OCI-LY1 (cell line): Measurements from ENCODE around the gene ADRB1.
A peak's percentile ranks its signal among the peaks of the same experiment; 100 is the strongest.

Experiments
- H2AFZ ChIP-seq: fragments of 200-600 bp; sonication (generic), shearing (Covaris generic); 2 replicates; pipeline ENCODE4 v1.6.0; 2014; ENCODE audit warnings: antibody characterized with exemption, mild to moderate bottlenecking, low read length
- H3F3A ChIP-seq: fragments of 200-600 bp; sonication (generic), shearing (Covaris generic); 2 replicates; pipeline ENCODE4 v1.6.0; 2014; ENCODE audit warnings: mild to moderate bottlenecking, antibody characterized with exemption, low read length, moderate library complexity; ENCODE audit not compliant: insufficient read depth
- H3K27ac ChIP-seq: fragments of 200-600 bp; sonication (generic); 2 replicates; pipeline ENCODE4 v1.5.1; 2014; ENCODE audit warnings: low read length, mixed run types, mild to moderate bottlenecking, low read depth; ENCODE audit not compliant: poor library complexity, severe bottlenecking
- H3K27me3 ChIP-seq: fragments of 200-600 bp; sonication (generic); 2 replicates; pipeline ENCODE4 v1.6.0; 2014; ENCODE audit warnings: antibody characterized with exemption, mild to moderate bottlenecking, low read length, moderate library complexity; ENCODE audit not compliant: insufficient read depth
- H3K36me3 ChIP-seq: fragments of 200-600 bp; sonication (generic); 2 replicates; pipeline ENCODE4 v1.6.1; 2014; ENCODE audit warnings: mild to moderate bottlenecking, antibody characterized with exemption, low read length, moderate library complexity, mixed read lengths; ENCODE audit not compliant: insufficient read depth
- H3K4me1 ChIP-seq: fragments of 200-600 bp; sonication (generic); 2 replicates; pipeline ENCODE4 v1.5.1; 2014; ENCODE audit warnings: mild to moderate bottlenecking, low read length, moderate library complexity; ENCODE audit not compliant: insufficient read depth, severe bottlenecking
- H3K4me2 ChIP-seq: fragments of 200-600 bp; sonication (generic), shearing (Covaris generic); 2 replicates; pipeline ENCODE4 v1.6.1; 2014; ENCODE audit warnings: low read length
- H3K4me3 ChIP-seq: fragments of 200-600 bp; sonication (generic); 2 replicates; pipeline ENCODE4 v1.5.1; 2014; ENCODE audit warnings: low read length, low read depth, mild to moderate bottlenecking, mixed read lengths; ENCODE audit not compliant: poor library complexity, severe bottlenecking
- H3K79me2 ChIP-seq: fragments of 200-600 bp; shearing (Covaris generic); 2 replicates; pipeline ENCODE4 v1.6.1; 2016; ENCODE audit warnings: mixed run types, low read length, mixed read lengths; ENCODE audit not compliant: insufficient read depth
- H3K9ac ChIP-seq: fragments of 200-600 bp; sonication (generic), shearing (Covaris generic); 2 replicates; pipeline ENCODE4 v1.6.1; 2014; ENCODE audit warnings: mild to moderate bottlenecking, low read length, mixed read lengths
- H3K9me2 ChIP-seq: fragments of 200-600 bp; sonication (generic), shearing (Covaris generic); 2 replicates; pipeline ENCODE4 v1.6.1; 2014; ENCODE audit warnings: low read depth, mild to moderate bottlenecking, low read length, mixed read lengths
- H3K9me3 ChIP-seq: fragments of 200-600 bp; shearing (Covaris generic); 2 replicates; pipeline ENCODE4 v1.6.1; 2014; ENCODE audit warnings: low read length, mixed read lengths
- H4K20me1 ChIP-seq: fragments of 200-600 bp; sonication (generic), shearing (Covaris generic); 2 replicates; pipeline ENCODE4 v1.6.0; 2016; ENCODE audit warnings: mild to moderate bottlenecking, low read length; ENCODE audit not compliant: insufficient read depth
- CTCF ChIP-seq: fragments of 200-600 bp; sonication (generic), shearing (Covaris generic); IDR thresholded peaks from 2 replicates; pipeline ENCODE4 v1.5.1; 2017; ENCODE audit warnings: mild to moderate bottlenecking, antibody characterized with exemption, low read length, moderate library complexity, mixed read lengths
- EZH2 ChIP-seq: fragments of 200-600 bp; sonication (generic), shearing (Covaris generic); IDR thresholded peaks from 2 replicates; pipeline ENCODE4 v1.8.0; 2017; ENCODE audit warnings: borderline replicate concordance, mixed run types, mild to moderate bottlenecking, antibody characterized with exemption, low read length, moderate library complexity, mixed read lengths

Gene ADRB1

GRCh38 chr10:114021717-114022680, 21.7 kb upstream of the ADRB1 start:
- no peak overlapping the region for H3K27ac ChIP-seq
- no peak overlapping the region for H3K4me2 ChIP-seq
- no peaks in the 10 kb centered on the region for H3K79me2 ChIP-seq
- H3K4me1 ChIP-seq = peaks cover 17% of the 10 kb centered on the region
- H3K36me3 ChIP-seq = no peaks in the 10 kb centered on the region
- 0 out of 2 replicates have a peak, but pooled peaks cover 3% of the 10 kb centered on the region for H3K27me3 ChIP-seq
- no peak overlapping the region for H3K4me3 ChIP-seq
- no peaks in the 10 kb centered on the region for H3F3A ChIP-seq
- no peaks in the 10 kb centered on the region for H3K9me3 ChIP-seq
- TF ChIP-seq EZH2 (no peak), CTCF (no peak)
- H2AFZ ChIP-seq = no peak overlapping the region
- H3K9ac ChIP-seq = no peak overlapping the region
- H4K20me1 ChIP-seq = no peaks in the 10 kb centered on the region
- H3K9me2 ChIP-seq = no peaks in the 10 kb centered on the region

GRCh38 chr10:114022766-114023597, 20.7 kb upstream of the ADRB1 start:
- Histone ChIP-seq H3F3A (no peaks in the 10 kb centered on the region), H3K36me3 (no peaks in the 10 kb centered on the region), H4K20me1 (no peaks in the 10 kb centered on the region), H3K9me3 (no peaks in the 10 kb centered on the region), H3K27me3 (0 out of 2 replicates have a peak, but pooled peaks cover 3% of the 10 kb centered on the region), H3K4me1 (peaks cover 17% of the 10 kb centered on the region), H3K4me3 (no peak overlapping the region), H2AFZ (no peak overlapping the region), H3K79me2 (no peaks in the 10 kb centered on the region), H3K9ac (no peak overlapping the region), H3K4me2 (no peak overlapping the region), H3K27ac (no peak overlapping the region), H3K9me2 (no peaks in the 10 kb centered on the region)
- no peak for TF ChIP-seq CTCF
- TF ChIP-seq EZH2 = no peak

- Histone ChIP-seq H3K9me3 (no peaks in the 10 kb centered on the region), H3K36me3 (no peaks in the 10 kb centered on the region), H3K4me3 (peak overlapping the region; percentile 40), H3K9ac (no peak overlapping the region), H4K20me1 (no peaks in the 10 kb centered on the region), H3K4me1 (peaks cover 17% of the 10 kb centered on the region), H3K79me2 (no peaks in the 10 kb centered on the region), H3F3A (no peaks in the 10 kb centered on the region), H2AFZ (no peak overlapping the region), H3K27ac (no peak overlapping the region), H3K4me2 (peak overlapping the region; percentile 65), H3K27me3 (0 out of 2 replicates have a peak, but pooled peaks cover 3% of the 10 kb centered on the region), H3K9me2 (no peaks in the 10 kb centered on the region)
- TF ChIP-seq CTCF (no peak), EZH2 (no peak)
These were observed 18.6 kb upstream of the ADRB1 start for GRCh38 chr10:114024876-114025610.
